8988T (cell line): ENCODE measurements around the gene SURF6.
"Not testable (repeated sequence)": the region's sequence is repeated elsewhere in the genome, so short reads cannot be mapped to it uniquely, and the experiment has no call there.

Source experiments
- DNase-seq: peaks from one replicate; pipeline ENCODE4 v3.0.0; 2011

SURF6 gene

GRCh38 chr9:133283255-133284032 lies 52.5 kb downstream of the SURF6 start:
- DNase-seq = not testable (repeated sequence)

- no peak for DNase-seq
Observed at GRCh38 chr9:133282464-133283238, 53.3 kb downstream of the SURF6 start.

GRCh38 chr9:133280392-133280791 lies 55.6 kb downstream of the SURF6 start:
- no peak for DNase-seq
